Measurements from ENCODE around the gene PPP2R5C.
A peak's percentile ranks its signal among the peaks of the same experiment; 100 is the strongest.

The PPP2R5C gene

GRCh38 chr14:101926085-101926484, 164.6 kb downstream of the PPP2R5C start:
- no peak for DNase-seq

GRCh38 chr14:101926620-101927019, 165.1 kb downstream of the PPP2R5C start:
- DNase-seq: no peak

GRCh38 chr14:101927859-101928258, 166.3 kb downstream of the PPP2R5C start:
- DNase-seq: no peak

- no peak for DNase-seq
These were observed 166.9 kb downstream of the PPP2R5C start for GRCh38 chr14:101928415-101928841.

GRCh38 chr14:101929096-101929495, 167.6 kb downstream of the PPP2R5C start:
- no peak for DNase-seq

GRCh38 chr14:101929946-101930345, 168.4 kb downstream of the PPP2R5C start:
- no peak for DNase-seq

GRCh38 chr14:101932673-101933072, 171.2 kb downstream of the PPP2R5C start:
- DNase-seq: no peak

GRCh38 chr14:101933209-101933608, 171.7 kb downstream of the PPP2R5C start:
- no peak for DNase-seq

- no peak for DNase-seq
These were observed 173.2 kb downstream of the PPP2R5C start for GRCh38 chr14:101934601-101935150.

GRCh38 chr14:101937926-101938767, 176.6 kb downstream of the PPP2R5C start:
- no peak for DNase-seq

- DNase-seq: no peak
These were observed 178.2 kb downstream of the PPP2R5C start for GRCh38 chr14:101939646-101940170.

- DNase-seq: no peak
These were observed 182.9 kb downstream of the PPP2R5C start for GRCh38 chr14:101944451-101944850.

- DNase-seq: no peak
These were observed 183.7 kb downstream of the PPP2R5C start for GRCh38 chr14:101945171-101945570.

GRCh38 chr14:101947577-101947903, 186.0 kb downstream of the PPP2R5C start:
- no peak for DNase-seq

GRCh38 chr14:101947904-101948665, 186.6 kb downstream of the PPP2R5C start:
- peak; percentile 99 for DNase-seq

GRCh38 chr14:101948666-101949216, 187.2 kb downstream of the PPP2R5C start:
- no peak for DNase-seq

- no peak for DNase-seq
These were observed 188.6 kb downstream of the PPP2R5C start for GRCh38 chr14:101950100-101950499.

- no peak for DNase-seq
These were observed 189.2 kb downstream of the PPP2R5C start for GRCh38 chr14:101950516-101951215.

- no peak for DNase-seq
These were observed 191.6 kb downstream of the PPP2R5C start for GRCh38 chr14:101953151-101953550.

- no peak for DNase-seq
These were observed 193.0 kb downstream of the PPP2R5C start for GRCh38 chr14:101954501-101954900.

- DNase-seq: no peak
These were observed 194.2 kb downstream of the PPP2R5C start for GRCh38 chr14:101955695-101956161.

GRCh38 chr14:101956179-101956885, 194.8 kb downstream of the PPP2R5C start:
- no peak for DNase-seq
